Kidney (tissue), 14 donors: Measurements from ENCODE around the gene PSMD14. TPM values are rescaled to one million over a fixed set of nuclear protein-coding genes. Genes with fewer than 3 reads are reported as not detected.

Experiments
- DNase-seq, 5 donors: peaks; one replicate each; pipeline ENCODE4 v3.0.0-alpha.2; 2013 to 2020
- FAIRE-seq: peaks from 2 replicates; lab custom pipeline; 2012; peaks lifted over from hg19 to GRCh38; lab: Jason Lieb, UNC
- H3K27ac ChIP-seq, 2 donors: one replicate each; pipeline ENCODE4 v1.7.0; 2013; ENCODE audit warnings: low read depth in 2 of 2, low read length in 2 of 2, inconsistent platforms in 1 of 2
- H3K27me3 ChIP-seq: one replicate; pipeline ENCODE4 v1.7.1; 2013; ENCODE audit warnings: low read length, inconsistent platforms; ENCODE audit not compliant: control insufficient read depth, insufficient read depth
- H3K36me3 ChIP-seq, 3 donors: one replicate each; pipeline versions ENCODE4 v1.7.0 to v1.7.1; 2013; ENCODE audit warnings: low read length in 3 of 3, control low read depth in 1 of 3, inconsistent platforms in 1 of 3; ENCODE audit not compliant: insufficient read depth in 3 of 3, control insufficient read depth in 2 of 3
- H3K4me1 ChIP-seq, 3 donors: one replicate each; pipeline versions ENCODE4 v1.7.0 to v1.7.1; 2013; ENCODE audit warnings: low read length in 3 of 3, inconsistent platforms in 1 of 3, low read depth in 1 of 3; ENCODE audit not compliant: control insufficient read depth in 2 of 3, insufficient read depth in 2 of 3
- H3K4me3 ChIP-seq, 3 donors: one replicate each; pipeline versions ENCODE4 v1.7.0 to v1.8.1; 2013; ENCODE audit warnings: low read length in 3 of 3, control low read depth in 1 of 3, inconsistent platforms in 1 of 3
- H3K9ac ChIP-seq, 3 donors: one replicate each; pipeline versions ENCODE4 v1.7.0 to v1.7.1; 2013; ENCODE audit warnings: low read length in 3 of 3, control low read depth in 1 of 3, inconsistent platforms in 1 of 3
- H3K9me3 ChIP-seq, 3 donors: one replicate each; pipeline versions ENCODE4 v1.7.0 to v1.7.1; 2013; ENCODE audit warnings: low read length in 3 of 3, control low read depth in 1 of 3, inconsistent platforms in 1 of 3; ENCODE audit not compliant: control insufficient read depth in 2 of 3, insufficient read depth in 1 of 3
- intact Hi-C: fragments of 100-400 bp; cut with DNase I; formaldehyde crosslinking; loops from one replicate; pipeline ENCODE4 v1.11.1; 2022
- polyA plus RNA-seq: library from polyadenylated mRNA; stranded (reverse); fragments of 350-450 nt; fragmentation: Illumina TruSeq; extraction: RNeasy Lipid Tissue Mini Kit (QIAGEN cat#74804); gene quantifications from one replicate; pipeline ENCODE4 v1.2.3, GENCODE V29; 2014; ENCODE audit warnings: low read depth, low replicate concordance; ENCODE audit not compliant: insufficient read depth
- total RNA-seq: library from RNA; stranded (reverse); fragmentation: NEBNext Ultra II Directional; extraction: Animal tissue kit (Norgen Biotek cat#: 25700); gene quantifications from one replicate; pipeline ENCODE4 v1.2.1, GENCODE V29; 2021
- TF ChIP-seq, protein P1 (sequence below): IDR thresholded peaks from 3 replicates; pipeline ENCODE4 v1.5.1; 2012; ENCODE audit warnings: mild to moderate bottlenecking, moderate library complexity, borderline replicate concordance; ENCODE audit not compliant: insufficient read depth; ENCODE audit errors: extremely low read depth
- donor health status: control.
- donor health status: control.
- donor health status: control.
- donor health status: control.
- donor health status: control.
- donor health status: DM: yes; HTN: yes; CAD: no.
- donor health status: Normal renal cell carcinoma (clear cell type).

PSMD14 gene
- total and polyA plus RNA-seq, 2 donors from 2014 or later, result 41.0 to 55.8 TPM

DNA sequence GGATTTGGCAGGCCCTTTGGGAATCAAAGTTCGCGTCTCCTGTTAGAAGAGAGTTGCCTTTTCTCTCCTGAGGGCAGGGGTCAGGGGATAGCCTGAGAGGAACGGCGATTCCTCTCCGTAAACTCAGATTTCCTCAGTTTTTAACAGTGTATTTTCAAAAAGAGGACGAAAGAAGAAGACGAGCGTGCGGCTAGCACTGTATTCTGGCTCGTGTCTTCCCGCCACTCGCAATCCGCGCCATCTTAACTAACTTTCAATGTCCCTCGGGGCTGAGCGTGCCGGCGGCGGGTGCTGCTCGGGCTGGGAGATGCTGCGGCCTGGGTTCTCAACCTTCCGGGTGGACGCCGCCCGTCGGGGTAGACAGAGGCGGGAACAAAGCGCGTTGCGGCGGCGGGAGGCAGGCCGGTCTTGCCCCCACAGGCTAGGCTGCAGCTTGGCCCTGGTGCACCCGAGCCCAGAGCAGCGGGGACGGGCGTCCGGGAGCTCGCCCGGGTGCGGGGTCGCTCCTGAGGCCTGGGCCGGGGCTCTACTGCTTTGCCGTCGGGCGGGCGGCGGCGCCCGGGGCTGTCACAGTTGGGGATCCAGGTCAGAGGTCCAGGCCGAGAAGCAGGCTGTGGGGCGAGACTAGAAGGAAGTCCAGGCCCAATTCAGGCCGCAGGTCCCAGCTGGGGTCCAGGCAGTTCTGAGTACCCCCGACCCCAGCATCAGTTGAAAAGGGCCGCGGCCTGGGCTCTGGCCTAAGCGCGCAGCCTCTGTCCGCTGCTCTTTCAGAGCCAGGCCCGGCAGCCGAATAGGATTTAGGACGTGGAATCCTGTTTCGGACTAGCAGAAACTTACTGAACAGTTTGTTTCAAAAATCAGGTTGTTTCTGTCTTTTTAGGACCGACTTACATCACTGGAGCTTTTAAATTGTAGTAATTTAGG is 119.7 kb downstream of the PSMD14 start:
- no peak overlapping the region for H3K4me3 ChIP-seq
- H3K9ac ChIP-seq, result no peak overlapping the region
- DNase-seq, result peak; percentile 5 to 74 (median 33)
- TF ChIP-seq, protein P1, sequence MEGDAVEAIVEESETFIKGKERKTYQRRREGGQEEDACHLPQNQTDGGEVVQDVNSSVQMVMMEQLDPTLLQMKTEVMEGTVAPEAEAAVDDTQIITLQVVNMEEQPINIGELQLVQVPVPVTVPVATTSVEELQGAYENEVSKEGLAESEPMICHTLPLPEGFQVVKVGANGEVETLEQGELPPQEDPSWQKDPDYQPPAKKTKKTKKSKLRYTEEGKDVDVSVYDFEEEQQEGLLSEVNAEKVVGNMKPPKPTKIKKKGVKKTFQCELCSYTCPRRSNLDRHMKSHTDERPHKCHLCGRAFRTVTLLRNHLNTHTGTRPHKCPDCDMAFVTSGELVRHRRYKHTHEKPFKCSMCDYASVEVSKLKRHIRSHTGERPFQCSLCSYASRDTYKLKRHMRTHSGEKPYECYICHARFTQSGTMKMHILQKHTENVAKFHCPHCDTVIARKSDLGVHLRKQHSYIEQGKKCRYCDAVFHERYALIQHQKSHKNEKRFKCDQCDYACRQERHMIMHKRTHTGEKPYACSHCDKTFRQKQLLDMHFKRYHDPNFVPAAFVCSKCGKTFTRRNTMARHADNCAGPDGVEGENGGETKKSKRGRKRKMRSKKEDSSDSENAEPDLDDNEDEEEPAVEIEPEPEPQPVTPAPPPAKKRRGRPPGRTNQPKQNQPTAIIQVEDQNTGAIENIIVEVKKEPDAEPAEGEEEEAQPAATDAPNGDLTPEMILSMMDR, result no peak
- no peaks in the 10 kb centered on the region for H3K9me3 ChIP-seq
- H3K27me3 ChIP-seq, result peaks cover 66% of the 10 kb centered on the region
- H3K27ac ChIP-seq, result no peak overlapping the region
- intact Hi-C loops, result no loop called here
- H3K36me3 ChIP-seq, result no peaks in the 10 kb centered on the region
- H3K4me1 ChIP-seq, result peaks cover 0 to 3% (median 0%) of the 10 kb centered on the region in 3 donors
- no peak for FAIRE-seq

DNA sequence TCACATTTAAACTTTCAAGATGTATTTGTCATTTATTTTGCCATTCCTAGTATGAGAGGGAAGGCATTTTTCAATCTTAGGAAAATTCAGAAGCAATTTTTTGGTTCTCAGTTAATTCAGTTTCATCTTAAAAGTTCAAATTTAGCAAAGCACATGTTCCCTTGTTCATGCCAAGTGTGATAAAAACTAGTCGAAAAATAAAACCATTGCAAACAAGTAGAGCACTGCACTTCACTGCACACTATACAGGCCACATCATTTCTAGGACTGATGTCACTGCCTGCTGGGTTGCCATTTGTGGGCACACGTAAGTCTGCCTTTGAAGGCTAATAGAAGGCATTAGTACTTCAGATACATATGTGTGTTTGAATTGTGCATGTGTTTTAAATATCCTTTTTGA is 122.2 kb downstream of the PSMD14 start:
- intact Hi-C loops, result no loop called here
- H3K9ac ChIP-seq, result no peak overlapping the region
- DNase-seq (peak in 1 of 5 donors; percentile 4), FAIRE-seq (no peak)
- H3K27me3 ChIP-seq, result peaks cover 52% of the 10 kb centered on the region
- no peaks in the 10 kb centered on the region for H3K36me3 ChIP-seq
- TF ChIP-seq, protein P1, result no peak
- H3K27ac ChIP-seq, result no peak overlapping the region
- H3K9me3 ChIP-seq, result no peaks in the 10 kb centered on the region
- no peak overlapping the region for H3K4me3 ChIP-seq
- H3K4me1 ChIP-seq, result no peaks in the 10 kb centered on the region

DNA sequence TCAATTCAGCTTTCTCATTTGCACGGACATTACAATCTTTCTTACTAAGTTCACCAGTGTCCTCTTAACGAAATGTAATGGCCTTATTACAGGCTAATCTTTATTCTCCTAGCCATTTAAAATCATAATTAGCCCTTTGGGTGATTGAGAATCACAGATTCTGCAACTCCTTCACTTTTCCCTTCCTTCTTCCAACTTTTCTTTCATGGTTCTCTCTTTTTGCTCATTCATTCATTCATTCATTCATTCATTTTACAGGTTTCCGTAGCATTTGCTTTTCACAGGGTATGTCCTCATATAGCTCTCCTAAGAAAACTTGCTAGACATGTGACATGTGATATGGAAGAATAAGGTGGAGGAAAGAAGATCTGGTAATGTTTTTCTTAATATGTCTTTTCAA is 123.9 kb downstream of the PSMD14 start:
- intact Hi-C loops, result no loop called here
- FAIRE-seq, result no peak

More for the DNA sequence above, 123.9 kb downstream of the PSMD14 start:
- no peak overlapping the region for H3K4me3 ChIP-seq
- TF ChIP-seq, protein P1, result no peak
- peaks cover 0 to 2% (median 0%) of the 10 kb centered on the region in 3 donors for H3K9me3 ChIP-seq
- H3K27ac ChIP-seq, result no peak overlapping the region
- H3K9ac ChIP-seq, result no peak overlapping the region
- no peaks in the 10 kb centered on the region for H3K36me3 ChIP-seq
- DNase-seq, result no peak
- peaks cover 41% of the 10 kb centered on the region for H3K27me3 ChIP-seq
- no peaks in the 10 kb centered on the region for H3K4me1 ChIP-seq
